Activated CD4-positive, CD25-positive, alpha-beta regulatory T cell treated with anti-CD3 and anti-CD28 coated beads, Interleukin-2, amount 50 U/mL, for 16 hours (primary cell): ENCODE data around the gene BTRC.

Experiments
- DNase-seq: peaks from one replicate; pipeline ENCODE4 v3.0.0-alpha.2; 2020; ENCODE audit warnings: low read depth, low spot score

The BTRC gene

DNA sequence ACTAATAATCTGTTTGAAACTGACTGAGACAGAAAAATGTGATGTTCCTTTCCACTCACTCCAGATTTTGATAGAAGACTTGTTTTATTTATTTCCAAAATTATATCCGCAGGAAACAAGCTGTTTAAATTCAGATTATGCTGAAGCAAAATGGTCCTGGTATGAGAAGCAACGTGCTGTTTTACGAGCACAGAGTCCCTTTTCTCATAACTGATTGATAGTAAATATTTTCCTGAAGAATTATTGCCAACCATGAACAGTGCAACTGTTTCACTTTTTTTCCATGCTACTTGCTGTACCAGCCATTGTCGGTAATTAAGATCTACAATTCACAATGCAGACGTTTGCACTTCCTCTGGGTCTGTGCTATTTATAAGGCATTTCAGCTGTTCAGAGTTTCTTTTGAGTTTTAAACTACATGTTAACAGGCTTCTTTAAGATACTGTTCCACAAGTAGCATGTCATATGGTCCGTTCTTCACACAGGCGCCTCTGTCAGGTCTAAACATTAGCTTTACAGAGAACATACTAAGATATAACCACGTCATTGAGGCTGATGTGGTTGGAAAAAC is 130.3 kb downstream of the BTRC start:
- no peak for DNase-seq

DNA sequence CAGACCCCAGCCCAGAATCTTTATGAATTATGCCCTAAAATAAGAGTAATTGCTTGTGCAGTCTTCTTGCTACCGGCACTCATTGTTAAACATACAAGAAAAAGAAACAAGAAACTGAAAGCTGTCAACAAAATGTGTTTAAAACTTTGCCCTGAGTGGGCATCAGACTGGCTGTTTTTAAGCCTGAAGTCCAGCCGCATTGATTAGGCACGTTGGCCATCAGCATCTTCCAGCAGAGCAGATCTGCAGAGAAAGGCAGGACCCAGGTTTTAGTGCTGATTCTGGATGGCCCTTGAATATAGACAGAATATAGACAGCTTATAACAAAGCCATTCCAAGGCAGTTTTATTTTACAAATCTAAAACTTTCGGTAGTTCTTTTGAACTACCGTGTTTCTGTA is 131.2 kb downstream of the BTRC start:
- DNase-seq: no peak

DNA sequence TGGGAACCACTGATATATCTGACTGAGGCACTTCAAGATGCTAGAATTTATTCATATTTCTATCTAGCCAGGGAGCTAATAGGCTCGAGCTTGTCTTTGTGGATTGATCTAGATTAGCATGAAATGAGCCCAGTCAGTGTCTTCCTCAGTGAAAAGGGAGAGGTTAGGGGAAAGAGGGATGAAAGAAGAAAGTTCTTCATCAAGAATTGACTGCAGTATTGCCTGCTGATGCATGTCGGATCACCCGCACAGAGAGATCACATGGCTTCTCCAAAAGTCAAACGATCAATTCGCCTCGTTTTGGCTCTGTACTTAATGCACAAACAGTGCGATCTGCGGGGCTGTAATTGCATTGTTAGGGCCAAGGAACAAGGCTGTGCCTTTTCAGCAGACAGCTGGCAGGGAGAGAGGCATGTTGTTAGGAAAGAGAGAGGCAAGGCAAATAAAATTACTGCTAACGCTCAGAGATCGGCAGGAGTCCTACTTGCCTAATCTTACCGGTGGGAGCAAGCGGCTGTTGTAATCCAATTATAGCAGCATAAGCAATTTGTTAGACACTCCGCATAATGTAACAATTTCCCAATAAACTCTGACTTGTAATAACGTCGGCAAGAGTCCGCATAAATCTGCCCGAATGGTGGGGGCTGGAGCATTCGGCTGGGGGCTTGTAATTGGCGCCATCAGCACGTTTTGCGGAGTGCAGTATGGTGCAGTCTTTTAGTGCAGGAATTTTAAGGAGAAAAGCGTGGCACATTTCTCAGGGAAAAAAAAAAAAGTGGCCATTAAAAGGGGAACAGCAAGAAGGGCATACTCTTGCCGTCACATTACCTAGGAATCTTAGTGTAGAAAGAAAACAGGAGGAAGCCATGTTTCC is 132.0 kb downstream of the BTRC start:
- DNase-seq: no peak

DNA sequence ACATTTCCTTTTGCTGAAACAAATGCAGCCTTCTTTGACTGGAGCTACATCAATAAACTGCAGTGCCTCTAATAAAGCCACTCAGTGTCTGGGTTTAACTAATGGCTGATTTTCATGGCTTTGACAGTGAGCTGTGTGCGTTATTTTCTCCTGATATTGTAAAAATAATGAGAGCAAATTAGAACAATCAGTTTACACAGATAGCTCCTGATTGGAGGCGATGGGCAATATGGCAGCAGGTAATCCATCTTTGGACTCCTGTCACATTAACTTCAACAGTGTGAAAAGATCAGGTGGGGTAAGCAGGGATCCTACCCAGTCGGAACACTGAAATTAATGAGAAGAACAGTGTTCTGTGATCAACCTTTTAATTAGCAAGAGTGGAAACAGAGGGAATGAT is 133.4 kb downstream of the BTRC start:
- no peak for DNase-seq

DNA sequence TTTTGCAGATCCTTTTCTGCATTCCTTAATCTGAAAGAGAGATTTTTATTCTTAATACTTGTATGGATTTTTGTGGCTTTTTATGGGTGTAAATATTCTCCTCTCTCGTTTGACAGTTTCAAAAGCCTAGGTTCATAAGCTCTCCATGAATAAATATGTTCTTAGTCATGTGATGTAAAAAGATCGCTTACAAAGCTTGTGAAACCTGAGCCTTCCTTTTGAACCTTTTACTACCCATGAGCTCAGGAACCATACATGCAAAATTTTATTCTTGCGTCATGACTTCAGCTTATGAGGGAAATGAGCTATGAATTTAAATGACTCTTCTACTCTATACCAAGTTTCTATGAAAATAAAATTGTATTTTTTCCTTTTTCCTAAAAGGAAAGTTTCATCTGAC is 135.4 kb downstream of the BTRC start:
- DNase-seq: no peak

DNA sequence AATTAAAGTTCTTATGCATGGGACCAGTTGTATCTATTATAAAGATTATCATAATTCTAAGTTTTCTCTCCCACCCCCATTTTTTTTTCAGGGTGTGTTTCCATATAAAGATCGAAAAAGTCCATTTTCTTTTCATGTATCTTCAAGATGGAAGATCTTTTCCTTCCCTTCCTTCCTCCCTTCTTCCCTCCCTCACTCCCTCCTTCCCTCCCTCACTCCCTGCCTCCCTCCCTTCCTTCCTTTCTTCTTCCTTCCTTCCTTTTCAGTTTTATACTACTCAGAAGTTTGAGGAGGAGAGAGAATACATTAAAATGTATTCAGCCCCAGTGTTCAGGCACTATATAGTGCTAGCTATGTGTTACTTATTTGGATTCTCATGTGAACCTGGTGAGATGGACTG is 136.1 kb downstream of the BTRC start:
- DNase-seq: no peak

DNA sequence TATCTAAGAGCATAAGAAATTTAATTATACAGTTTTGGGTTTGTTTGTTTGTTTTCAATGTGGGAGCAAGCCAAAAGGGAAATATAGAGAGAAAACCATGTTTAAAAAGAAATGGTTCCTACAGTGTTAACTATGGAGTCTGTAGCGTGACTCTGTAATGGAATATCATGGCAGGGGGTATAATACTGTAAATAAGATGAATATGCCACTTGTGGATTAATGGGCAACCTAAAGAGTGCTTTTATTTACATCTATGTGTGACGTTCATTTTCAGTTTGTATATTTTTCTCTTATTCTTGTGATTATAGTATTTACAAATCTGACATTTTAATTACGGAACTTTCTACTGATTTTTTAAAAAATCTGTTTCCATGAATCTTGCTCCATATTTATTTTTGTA is 138.2 kb downstream of the BTRC start:
- DNase-seq: no peak

DNA sequence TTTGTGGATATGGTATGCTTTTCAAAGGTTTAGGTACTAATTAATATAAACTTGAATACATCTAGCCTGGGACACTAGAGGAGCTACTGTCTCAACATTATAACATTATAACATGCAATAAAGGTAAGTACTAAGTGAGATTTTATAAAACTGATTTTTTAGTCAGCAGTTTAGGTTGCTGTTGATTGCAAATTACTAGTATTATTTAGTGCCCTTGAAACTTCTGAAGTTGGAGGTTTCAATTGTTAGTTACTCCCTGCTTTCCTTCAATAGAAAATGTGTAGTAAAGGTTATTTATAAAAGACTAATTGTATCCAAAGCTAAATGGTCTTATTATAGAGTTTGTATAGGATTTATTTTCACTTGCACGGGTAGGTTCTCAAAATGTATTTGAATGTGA is 138.8 kb downstream of the BTRC start:
- no peak for DNase-seq

DNA sequence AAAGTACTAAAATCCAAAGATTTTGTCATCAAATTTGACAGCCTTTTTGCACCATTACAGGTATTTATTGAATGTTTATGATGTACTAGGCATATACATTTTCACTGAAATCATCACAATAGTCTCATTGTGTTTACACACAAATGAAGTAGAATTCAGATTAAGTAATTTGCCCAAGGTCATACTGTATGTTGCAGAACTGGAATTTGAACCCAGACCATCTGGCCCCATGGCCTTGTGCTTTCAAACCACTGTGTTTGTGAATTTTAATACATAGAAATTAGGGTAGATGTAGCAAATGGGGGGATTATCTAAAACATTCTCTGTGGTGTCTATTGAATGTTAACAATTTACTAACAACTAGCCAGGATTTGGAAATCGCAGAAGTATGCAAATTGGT is 139.3 kb downstream of the BTRC start:
- no peak for DNase-seq

DNA sequence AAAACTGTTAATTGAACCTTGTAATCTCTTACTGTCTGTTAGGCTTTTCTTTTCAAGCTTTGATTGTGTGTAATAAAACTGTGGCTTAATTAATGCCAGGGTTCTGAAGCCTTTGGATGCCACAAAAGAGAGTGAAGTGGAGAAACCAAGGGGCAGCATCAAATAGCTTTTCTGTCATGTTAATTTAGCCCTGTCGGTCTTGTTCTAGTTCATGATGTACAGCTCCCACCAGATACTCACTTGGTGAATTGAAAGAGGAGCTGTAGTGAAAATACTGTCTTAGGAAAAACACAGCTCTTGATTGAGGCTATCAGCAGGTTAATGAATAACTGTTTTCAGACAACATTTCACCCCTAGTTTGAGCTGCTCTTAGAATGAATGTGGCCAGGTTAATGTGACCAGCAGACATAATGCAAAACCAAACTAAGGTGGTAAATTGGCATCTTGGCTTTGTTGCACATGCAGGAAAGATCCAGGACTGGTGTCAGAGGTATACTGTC is 139.9 kb downstream of the BTRC start:
- no peak for DNase-seq

DNA sequence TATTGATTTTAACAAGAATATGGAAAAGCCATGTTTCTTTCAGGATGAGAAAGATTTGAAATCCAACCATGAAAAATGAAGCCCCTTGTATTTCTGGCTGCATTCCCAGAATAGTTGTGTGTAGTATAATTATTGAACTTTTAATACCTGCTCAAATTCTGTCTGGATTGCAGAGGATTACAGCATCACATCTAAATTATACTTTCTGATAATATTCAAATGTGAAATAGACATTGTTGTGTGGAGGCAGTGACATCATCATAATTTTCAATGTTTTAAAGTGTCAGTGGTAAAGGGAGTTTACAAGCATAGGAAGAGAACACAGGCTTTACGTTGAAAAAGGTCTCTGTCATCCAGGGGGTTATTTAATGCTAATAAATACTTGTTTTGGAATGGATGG is 140.7 kb downstream of the BTRC start:
- no peak for DNase-seq

DNA sequence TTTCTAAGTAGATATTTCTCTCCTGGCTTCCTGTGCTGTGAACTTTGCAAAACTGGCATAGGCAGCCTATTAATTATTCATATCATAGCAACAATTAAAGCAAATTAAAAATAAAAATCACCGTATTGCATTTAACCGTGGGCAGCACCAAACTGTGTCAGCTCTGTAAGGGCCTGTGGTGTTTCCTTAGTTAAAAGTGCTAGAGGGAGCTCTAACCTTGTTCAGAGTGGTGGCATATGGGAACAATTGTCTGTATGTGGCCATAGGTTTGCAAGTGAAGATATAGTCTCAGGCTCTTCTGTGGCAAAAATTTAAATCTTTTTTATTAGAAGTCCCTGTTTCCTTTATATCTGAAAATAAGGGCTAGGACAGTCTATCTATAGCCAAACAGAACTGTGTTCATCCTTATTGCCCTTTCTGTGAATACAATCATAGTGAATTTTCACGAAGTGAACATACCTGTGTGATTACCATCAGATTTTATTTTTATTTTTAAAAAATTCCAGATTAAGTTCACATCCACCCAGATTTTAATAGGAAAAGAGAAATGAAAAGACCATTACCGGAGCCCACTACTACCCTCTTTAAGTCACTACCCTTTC is 141.5 kb downstream of the BTRC start:
- no peak for DNase-seq

DNA sequence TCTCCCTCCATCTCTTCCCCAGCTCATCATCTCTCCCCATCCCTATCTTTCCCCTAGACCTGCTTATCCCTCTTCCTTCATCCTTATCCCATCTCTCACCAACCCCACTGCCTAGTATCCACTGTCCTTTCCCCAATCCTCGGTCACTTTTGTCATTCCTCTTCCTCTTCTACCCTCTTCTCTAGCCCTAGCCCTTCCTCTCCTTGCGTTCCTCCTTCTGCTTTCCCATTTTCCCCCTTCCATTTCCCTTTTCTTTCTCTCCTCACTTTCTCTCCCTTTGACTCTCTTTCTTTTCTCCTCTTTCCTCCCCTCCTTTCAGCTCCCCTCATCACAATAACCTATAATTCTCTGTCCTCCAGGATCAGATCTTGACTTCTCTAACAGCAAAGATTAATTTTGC is 150.5 kb downstream of the BTRC start:
- no peak for DNase-seq

DNA sequence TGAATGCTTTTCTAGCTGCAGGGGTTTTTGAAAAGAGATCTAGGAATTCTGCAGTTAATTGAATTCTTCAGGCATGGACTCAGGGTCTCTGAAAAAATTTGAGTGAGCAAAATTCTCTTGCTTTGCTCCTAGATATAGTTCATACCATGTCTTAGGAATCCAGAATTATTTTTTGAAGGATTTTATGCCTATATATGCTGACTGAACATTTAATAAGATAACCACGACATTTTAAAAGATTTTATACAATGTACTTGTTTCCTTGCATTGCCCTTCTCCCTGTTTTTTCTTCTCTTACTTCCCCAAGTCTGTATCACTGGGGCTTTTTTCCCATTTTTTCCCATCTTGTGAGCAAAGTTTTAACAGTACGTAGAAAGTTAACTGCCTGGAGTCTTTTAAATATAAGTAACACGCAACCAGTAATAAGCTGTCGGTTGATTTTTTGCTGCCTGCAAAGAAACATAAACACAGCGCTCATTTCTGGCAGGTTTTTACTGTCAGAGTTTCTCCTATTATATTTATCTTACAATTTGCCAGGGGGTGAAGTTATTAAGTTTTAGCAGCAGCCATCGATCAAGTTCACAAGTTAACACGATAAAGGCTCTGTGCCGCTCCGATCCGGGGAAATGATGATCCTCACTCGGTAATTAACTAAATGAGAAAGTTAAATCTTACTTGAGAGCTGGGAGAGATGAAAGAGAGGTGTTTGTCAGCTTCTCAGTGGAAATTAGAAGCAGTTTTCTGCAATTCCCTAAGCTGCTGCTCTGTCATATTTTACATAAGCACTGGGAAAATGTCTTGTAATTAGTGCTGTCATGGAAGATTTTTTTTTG is 153.1 kb downstream of the BTRC start:
- DNase-seq: no peak

DNA sequence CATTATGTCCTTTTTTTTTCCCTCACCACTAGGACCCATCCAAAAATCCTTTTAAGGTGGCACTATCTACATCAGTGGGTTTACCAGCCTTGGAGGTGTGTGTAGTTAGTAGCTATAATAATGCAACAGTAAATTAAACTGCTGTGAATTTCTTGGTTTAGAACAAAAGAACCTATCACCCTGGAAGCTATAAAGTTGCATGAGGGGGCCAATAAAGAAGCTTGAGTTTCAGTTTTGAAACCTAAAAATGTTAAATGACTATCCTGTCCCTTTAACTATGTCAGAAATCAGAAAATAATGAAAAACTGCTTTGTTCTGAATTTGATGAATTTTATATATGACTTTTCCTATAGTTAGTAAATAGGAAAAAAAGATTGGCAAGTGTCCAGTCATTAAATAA is 153.9 kb downstream of the BTRC start:
- DNase-seq: no peak

DNA sequence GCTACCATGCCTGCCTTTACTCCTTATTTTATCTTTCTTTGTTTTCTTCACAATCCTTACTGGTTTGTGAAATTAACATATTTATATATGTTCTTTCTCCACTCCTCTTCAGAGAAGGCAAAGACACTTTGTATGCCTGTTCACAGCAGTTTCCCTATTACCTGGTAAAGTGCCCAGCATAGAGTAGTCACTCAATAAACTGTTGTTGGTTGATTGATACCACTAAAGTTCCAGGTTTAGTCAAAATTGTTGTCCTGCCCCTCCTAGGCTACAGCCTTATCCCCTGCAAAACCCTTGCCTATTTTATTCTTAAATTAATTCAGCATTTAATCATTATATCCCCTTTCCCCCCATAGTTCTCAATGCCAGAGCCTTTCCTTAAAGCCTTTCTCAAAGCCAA is 158.0 kb downstream of the BTRC start:
- DNase-seq: no peak

DNA sequence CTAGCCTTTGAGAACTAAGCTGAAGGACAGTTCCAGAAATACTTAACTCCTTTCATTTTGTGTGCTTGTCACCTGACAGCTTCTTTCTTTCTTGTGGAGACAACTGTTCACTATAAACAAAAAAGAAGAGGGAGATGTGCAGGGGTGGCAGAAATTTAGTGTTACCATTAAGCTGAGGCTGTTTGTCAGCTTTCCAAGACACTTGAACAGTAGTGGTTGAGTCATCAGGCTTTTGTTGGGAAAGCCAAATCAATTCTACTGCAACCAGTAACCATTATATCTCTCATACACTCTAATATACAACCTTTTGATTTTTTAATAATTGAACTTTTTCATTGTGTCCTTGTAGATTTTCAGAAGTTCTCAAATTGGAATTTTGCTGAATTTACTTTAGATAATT is 158.8 kb downstream of the BTRC start:
- DNase-seq: no peak

DNA sequence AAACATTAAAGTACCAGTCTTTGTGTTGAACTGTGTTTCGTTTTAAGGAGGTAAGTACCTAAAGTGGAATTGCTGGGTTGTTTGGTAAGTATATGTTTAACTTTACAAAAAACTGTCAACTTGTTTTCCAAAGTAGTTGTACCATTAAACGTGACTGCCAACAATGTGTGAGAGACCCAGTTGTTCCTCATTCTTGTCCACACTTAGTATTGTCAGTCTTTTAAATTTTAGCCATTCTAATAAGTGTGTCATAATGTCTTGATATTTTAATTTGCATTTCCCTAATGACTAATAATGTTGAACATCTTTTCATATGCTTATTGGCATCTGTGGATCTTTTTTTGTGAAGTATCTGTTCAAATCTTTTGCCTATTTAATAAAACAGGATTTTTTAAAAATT is 159.8 kb downstream of the BTRC start:
- DNase-seq: no peak

DNA sequence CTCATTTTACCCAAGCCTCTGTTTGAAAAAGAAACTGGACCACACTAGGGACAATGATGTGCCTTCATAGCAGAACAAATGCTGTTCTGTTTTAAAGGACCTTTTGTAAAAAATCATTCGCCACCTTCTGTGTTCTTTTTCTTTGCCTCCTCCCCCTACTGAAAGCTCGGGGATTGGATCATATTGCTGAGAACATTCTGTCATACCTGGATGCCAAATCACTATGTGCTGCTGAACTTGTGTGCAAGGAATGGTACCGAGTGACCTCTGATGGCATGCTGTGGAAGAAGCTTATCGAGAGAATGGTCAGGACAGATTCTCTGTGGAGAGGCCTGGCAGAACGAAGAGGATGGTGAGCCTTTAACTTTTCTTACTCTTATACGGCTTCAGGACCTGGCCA is 171.9 kb downstream of the BTRC start:
- DNase-seq: no peak

DNA sequence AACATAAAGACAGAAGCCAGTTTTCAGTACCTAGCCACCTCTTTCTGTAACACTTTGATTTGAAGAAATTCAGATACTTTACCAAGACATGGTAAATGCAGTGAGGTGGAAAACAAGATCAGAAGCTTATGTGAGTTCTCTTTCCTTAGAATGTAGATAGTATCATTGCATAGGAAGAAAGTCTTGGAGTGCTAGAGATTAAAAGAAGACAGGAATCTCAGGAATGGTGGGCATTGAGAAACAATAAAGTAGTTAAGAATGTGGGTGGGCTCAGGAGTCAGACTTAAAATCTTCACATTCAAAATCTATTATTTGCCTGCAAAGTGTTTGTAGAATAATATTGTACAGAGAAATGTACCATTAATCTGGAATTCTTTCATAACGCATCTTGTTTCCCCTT is 175.2 kb downstream of the BTRC start:
- no peak for DNase-seq

DNA sequence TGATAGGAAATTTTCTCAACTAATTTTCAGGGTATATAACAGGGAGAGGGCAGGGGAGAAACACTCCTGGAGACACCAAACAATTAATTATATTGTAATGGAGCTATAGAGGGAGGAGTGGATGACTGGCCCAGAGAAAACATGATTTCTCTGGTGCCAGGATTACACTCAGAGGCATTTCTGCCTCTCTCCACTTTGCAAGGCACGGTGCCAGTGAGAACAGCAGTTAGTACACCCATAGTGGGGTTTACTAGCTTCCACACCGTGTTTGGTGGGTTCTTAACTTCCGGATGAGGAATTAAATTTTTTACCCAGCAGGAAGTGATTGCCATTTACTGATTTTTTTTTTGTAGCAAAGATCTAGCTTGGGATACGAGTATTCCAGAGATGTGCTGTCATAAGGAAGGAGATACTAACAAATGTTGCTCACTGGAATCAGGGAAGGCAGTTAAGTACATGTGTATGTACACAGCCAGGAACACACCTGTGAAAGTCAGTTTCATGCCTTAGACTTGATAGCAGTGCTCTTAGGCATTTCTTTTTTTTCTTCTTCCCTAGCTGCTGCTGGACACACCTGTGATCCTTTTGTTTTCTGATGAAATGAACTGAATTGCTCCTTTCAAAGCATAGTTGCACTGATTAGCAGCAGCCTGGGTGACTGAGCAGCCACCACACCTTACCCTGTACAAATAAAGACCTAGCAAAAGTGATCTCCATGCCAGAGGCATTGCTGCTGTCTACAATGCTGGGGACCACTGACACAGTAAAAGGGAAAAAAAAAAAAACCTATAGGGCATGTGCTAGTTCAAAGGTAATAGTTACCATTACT is 176.0 kb downstream of the BTRC start:
- no peak for DNase-seq
